GM12878 (cell line): ENCODE data around the gene FRAS1. TPM values are rescaled to one million over a fixed set of nuclear protein-coding genes. Genes with fewer than 3 reads are reported as not detected.

ENCODE experiments used
- ATAC-seq: fragments of 200-7000 bp; cut with Tn5 transposase; 3 replicates; pipeline ENCODE4 v1.9.1; 2020; ENCODE audit warnings: mild to moderate bottlenecking, moderate library complexity
- BruUV-seq: library from RNA; stranded (reverse); fragments of 400-500 nt; replicated peaks from 2 replicates; lab custom pipeline; 2021; lab: Mats Ljungman, UMichigan
- CTCF ChIA-PET: fragments of 300-600 bp; sonication (Branson Sonifier 250); formaldehyde crosslinking; extraction: SDS; loops from one replicate; lab custom pipeline; 2021; ENCODE audit warnings: inconsistent platforms; lab: Yijun Ruan, JAX
- POLR2A ChIA-PET: fragments of 350-600 bp; formaldehyde crosslinking; extraction: SDS; loops from one replicate; lab custom pipeline; 2021; ENCODE audit warnings: inconsistent platforms; lab: Charles Lee
- RAD21 ChIA-PET: fragments of 300-600 bp; sonication (Branson Sonifier 250); formaldehyde crosslinking; loops from one replicate; lab custom pipeline; 2023; ENCODE audit warnings: antibody characterized with exemption; ENCODE audit not compliant: unreplicated experiment; lab: Charles Lee
- SMC1A ChIA-PET: fragments of 300-600 bp; sonication (Branson Sonifier 250); formaldehyde crosslinking; loops from one replicate; lab custom pipeline; 2023; ENCODE audit not compliant: unreplicated experiment, uncharacterized antibody; lab: Charles Lee
- DNase-seq: peaks from one replicate; pipeline ENCODE4 v3.0.0-alpha.2; 2011; ENCODE audit warnings: low read depth, low spot score
- FAIRE-seq: peaks from 3 replicates; lab custom pipeline; 2011; peaks lifted over from hg19 to GRCh38; lab: Jason Lieb, UNC
- H2AFZ ChIP-seq: 2 replicates; pipeline ENCODE4 v1.6.0; 2011; ENCODE audit warnings: low read depth, low read length, control low read depth; ENCODE audit not compliant: control insufficient read depth
- H3K27ac ChIP-seq: 2 replicates; pipeline ENCODE4 v1.5.1; 2011; ENCODE audit warnings: control low read depth; ENCODE audit not compliant: control insufficient read depth, insufficient read depth
- H3K27me3 ChIP-seq, 2 experiments: replicated peaks in 1 of 2; 2 replicates each; pipeline versions ENCODE4 v1.6.0 to v1.6.1; 2011; ENCODE audit warnings: low read length in 1 of 2; ENCODE audit not compliant: control insufficient read depth in 2 of 2, insufficient read depth in 2 of 2
- H3K36me3 ChIP-seq, 2 experiments: 2 replicates each; pipeline ENCODE4 v1.5.1; 2011; ENCODE audit warnings: low read length in 1 of 2; ENCODE audit not compliant: control insufficient read depth in 2 of 2, insufficient read depth in 2 of 2
- H3K4me1 ChIP-seq: 2 replicates; pipeline ENCODE4 v1.6.1; 2011; ENCODE audit warnings: mild to moderate bottlenecking, low read length, moderate library complexity, mixed read lengths; ENCODE audit not compliant: control insufficient read depth, insufficient read depth
- H3K4me2 ChIP-seq: 2 replicates; pipeline ENCODE4 v1.6.0; 2011; ENCODE audit warnings: control low read depth; ENCODE audit not compliant: control insufficient read depth, insufficient read depth
- H3K4me3 ChIP-seq: fragments of 200-600 bp; sonication (generic); 2 replicates; pipeline ENCODE4 v1.5.1; 2016
- H3K79me2 ChIP-seq: 2 replicates; pipeline ENCODE4 v1.6.0; 2011; ENCODE audit warnings: low read length; ENCODE audit not compliant: control insufficient read depth, insufficient read depth
- H3K9ac ChIP-seq: 2 replicates; pipeline ENCODE4 v1.8.0; 2011; ENCODE audit warnings: low read length, control low read depth, mixed read lengths; ENCODE audit not compliant: control insufficient read depth, insufficient read depth
- H3K9me3 ChIP-seq: replicated peaks from 3 replicates; pipeline ENCODE4 v1.5.1; 2011; ENCODE audit warnings: mild to moderate bottlenecking, low read length; ENCODE audit not compliant: control insufficient read depth, insufficient read depth
- H4K20me1 ChIP-seq: 2 replicates; pipeline ENCODE4 v1.6.0; 2011; ENCODE audit not compliant: control insufficient read depth, insufficient read depth
- ETV6 ChIP-seq, 2 experiments: fragments of 450-650 bp in 1 of 2; IDR thresholded peaks in 1 of 2; conservative IDR thresholded peaks in 1 of 2; 2 replicates each; pipeline ENCODE4 v1.6.1; 2014; ENCODE audit warnings: antibody characterized with exemption in 1 of 2, borderline replicate concordance in 1 of 2, low read depth in 1 of 2, mild to moderate bottlenecking in 1 of 2, moderate library complexity in 1 of 2
- PAX5 ChIP-seq: IDR thresholded peaks from 2 replicates; pipeline ENCODE4 v1.6.1; 2011; ENCODE audit warnings: low read depth, low read length, borderline replicate concordance
- PML ChIP-seq: IDR thresholded peaks from 2 replicates; pipeline ENCODE4 v1.6.1; 2012; ENCODE audit warnings: low read length, inconsistent platforms
- POLR2AphosphoS2 ChIP-seq: IDR thresholded peaks from 2 replicates; pipeline ENCODE4 v1.6.1; 2011; ENCODE audit warnings: low read depth, mild to moderate bottlenecking, low read length, improper control_type of control experiment, moderate library complexity
- RB1 ChIP-seq: fragments of 450-650 bp; formaldehyde crosslinking; IDR thresholded peaks from 2 replicates; pipeline ENCODE4 v1.6.1; 2017; ENCODE audit warnings: mild to moderate bottlenecking, borderline replicate concordance
- RBBP5 ChIP-seq: fragments of 200-600 bp; sonication (generic); conservative IDR thresholded peaks from 2 replicates; pipeline ENCODE4 v1.6.1; 2016
- RFX5 ChIP-seq: IDR thresholded peaks from 2 replicates; pipeline ENCODE4 v1.6.1; 2011; ENCODE audit warnings: low read depth, low read length, improper control_type of control experiment
- WGBS: methylation state at CpG from one replicate; pipeline ENCODE4 v1.1.6; 2016; ENCODE audit warnings: low lambda C conversion rate; ENCODE audit not compliant: insufficient replicate concordance, insufficient coverage; ENCODE audit errors: missing lambda C conversion rate; 5-methylcytosine and 5-hydroxymethylcytosine counted together
- in situ Hi-C: fragments of 300-500 bp; cut with MboI; formaldehyde crosslinking; loops from 9 replicates; pipeline ENCODE4 v1.14.3; 2018; ENCODE audit warnings: mixed read lengths
- intact Hi-C: fragments of 100-400 bp; cut with micrococcal nuclease; formaldehyde crosslinking; loops from one replicate; pipeline ENCODE4 v1.14.2; 2022; ENCODE audit not compliant: unreplicated experiment
- polyA plus RNA-seq, 11 experiments: library from polyadenylated mRNA; depleted of rRNA in 4 of 11; unstranded in 6 of 11; stranded (reverse) in 5 of 11; fragments of >200 nt; fragmentation: Nextera tagmentation in 4 of 11; fragmentation: Illumina TruSeq in 1 of 11; extraction: Ambion mirVana in 4 of 11; extraction: Trizol in 1 of 11; gene quantifications; 1 replicate in 1 of 11; 2 replicates in 10 of 11; pipeline versions ENCODE4 v1.2.1 to v1.2.3, GENCODE V29; 2011 to 2016; ENCODE audit warnings: inconsistent platforms in 2 of 11, missing spikeins in 2 of 11, low read depth in 1 of 11
- total RNA-seq, 4 experiments: library from RNA; depleted of rRNA in 3 of 4; stranded (reverse); fragments of >200 nt in 3 of 4; fragmentation: Illumina TruSeq in 1 of 4; extraction: Trizol in 1 of 4; gene quantifications; 2 replicates each; pipeline versions ENCODE4 v1.2.1 to v1.2.3, GENCODE V29; 2013 to 2021

FRAS1 gene
- total and polyA plus RNA-seq, 10 of the 15 experiments (the other 5 are each of a cell fraction or from before 2014, with no cell fraction given): 0.08 to 11.7 (median 0.20) TPM

DNA sequence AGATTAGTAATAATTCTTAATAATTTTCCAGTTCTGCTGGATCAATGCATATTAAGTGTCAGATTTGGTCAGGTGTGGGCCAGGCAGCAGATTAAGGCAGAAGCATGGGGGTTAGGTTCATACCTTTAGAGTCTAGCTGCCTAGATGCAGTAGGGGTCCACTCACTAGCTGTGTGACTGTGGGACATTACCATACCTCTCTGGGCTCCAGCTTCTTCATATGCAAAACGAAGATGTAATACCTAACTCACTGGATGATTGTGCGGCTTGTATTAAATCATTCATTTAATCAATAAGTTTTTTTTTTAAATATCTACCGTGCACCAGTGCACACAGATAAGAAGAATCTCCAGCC is 495.9 kb downstream of the FRAS1 start:
- no peaks in the 10 kb centered on the region for H3K9me3 ChIP-seq
- no TSS peak for BruUV-seq
- ATAC-seq (no peak), FAIRE-seq (no peak), DNase-seq (no peak)
- 60% methylated on average over 3 of the region's 3 CpGs for WGBS
- H3K4me3 ChIP-seq: no peak overlapping the region
- H4K20me1 ChIP-seq: no peaks in the 10 kb centered on the region
- in situ Hi-C loops (no loop called here), intact Hi-C loops (no loop called here)
- H3K79me2 ChIP-seq: no peaks in the 10 kb centered on the region
- ChIA-PET POLR2A (no interaction called here), SMC1A (interaction anchor here (1.5 kb wide), 1 partner anchor 14 kb away, joined by 8 read pairs; no protein-coding TSS in a partner anchor), CTCF (no interaction called here), RAD21 (no interaction called here)
- H3K4me1 ChIP-seq: no peaks in the 10 kb centered on the region
- H3K4me2 ChIP-seq: no peak overlapping the region
- no peak overlapping the region for H3K27ac ChIP-seq
- H3K27me3 ChIP-seq: peaks cover 3 to 17% of the 10 kb centered on the region in 2 experiments
- TF ChIP-seq RB1 (no peak), ETV6 (conservative IDR thresholded peaks at IDR 0.05 in 1 of 2, IDR thresholded peaks at IDR 0.05 in 1 of 2; ENCODE audit: borderline replicate concordance in 1 of 2, low read depth in 1 of 2) (no peak), PML (no peak), PAX5 (no peak), RBBP5 (no peak), POLR2AphosphoS2 (no peak)
- no peak overlapping the region for H3K9ac ChIP-seq
- no peak overlapping the region for H2AFZ ChIP-seq
- no peaks in the 10 kb centered on the region for H3K36me3 ChIP-seq

DNA sequence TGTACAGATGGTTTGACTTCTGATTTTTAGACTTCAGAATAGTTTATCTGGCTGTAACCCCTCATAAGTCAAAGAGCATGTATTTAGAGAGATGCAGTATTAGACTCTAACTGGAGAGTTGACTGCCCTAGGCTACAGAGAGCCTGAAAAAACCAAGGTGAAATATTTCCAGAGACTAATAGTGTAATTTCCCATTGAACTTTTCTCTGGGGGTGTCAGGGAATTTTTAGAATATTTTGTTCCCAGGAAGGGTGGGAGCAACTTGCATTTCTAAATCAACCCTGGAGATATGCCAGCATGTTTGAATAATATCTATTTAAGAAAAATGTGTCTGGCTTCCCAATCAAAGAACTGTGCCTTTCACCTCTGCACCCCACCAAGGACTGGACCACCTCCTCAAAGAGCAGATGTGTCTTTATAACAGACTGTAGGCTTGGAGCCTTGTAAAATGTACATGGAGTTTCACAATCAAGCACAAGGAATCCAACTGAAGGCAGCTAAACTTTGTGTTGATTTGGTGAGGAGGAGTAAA is 496.5 kb downstream of the FRAS1 start:
- H3K4me1 ChIP-seq: no peaks in the 10 kb centered on the region
- no peak for DNase-seq
- ATAC-seq: no peak
- H3K4me3 ChIP-seq: no peak overlapping the region
- SMC1A ChIA-PET: interaction anchor here (1.5 to 1.6 kb wide), 2 partner anchors 13 to 52 kb away, joined by 3 to 8 read pairs; no protein-coding TSS in a partner anchor
- no peaks in the 10 kb centered on the region for H3K79me2 ChIP-seq
- intact Hi-C loops: no loop called here
- H3K36me3 ChIP-seq: no peaks in the 10 kb centered on the region
- CTCF ChIA-PET: no interaction called here
- H3K27me3 ChIP-seq: peaks cover 3 to 17% of the 10 kb centered on the region in 2 experiments
- H3K4me2 ChIP-seq: no peak overlapping the region
- TF ChIP-seq RFX5: no peak
- no peak overlapping the region for H2AFZ ChIP-seq
- no peak overlapping the region for H3K27ac ChIP-seq
- no peaks in the 10 kb centered on the region for H4K20me1 ChIP-seq
- POLR2A ChIA-PET: no interaction called here
- H3K9me3 ChIP-seq: no peaks in the 10 kb centered on the region
- BruUV-seq: no TSS peak
- FAIRE-seq: no peak
- RAD21 ChIA-PET: no interaction called here
- no peak overlapping the region for H3K9ac ChIP-seq
- in situ Hi-C loops: no loop called here
